ENCODE data around the gene ARHGAP26.

Gene ARHGAP26

GRCh38 chr5:142896325-142897007, 126.3 kb downstream of the ARHGAP26 start:
- Histone ChIP-seq H3K27ac (ENCODE audit: low read depth in 2 of 2, low read length in 2 of 2) (no peak overlapping the region), H3K36me3 (ENCODE audit: control insufficient read depth in 2 of 2, insufficient read depth in 2 of 2, low read length in 2 of 2) (peaks cover 20 to 30% of the 10 kb centered on the region in 2 donors), H3K27me3 (ENCODE audit: control insufficient read depth in 2 of 2, insufficient read depth in 2 of 2, low read length in 2 of 2) (no peaks in the 10 kb centered on the region), H3K9me3 (ENCODE audit: control insufficient read depth in 2 of 2, low read length in 2 of 2) (no peaks in the 10 kb centered on the region), H3K9ac (ENCODE audit: low read depth in 1 of 2, low read length in 2 of 2) (no peak overlapping the region), H3K4me1 (ENCODE audit: control insufficient read depth in 2 of 2, insufficient read depth in 2 of 2, low read length in 2 of 2) (no peaks in the 10 kb centered on the region), H3K4me3 (ENCODE audit: low read length in 2 of 2) (no peak overlapping the region)

- H3K36me3 ChIP-seq (ENCODE audit: control insufficient read depth in 2 of 2, insufficient read depth in 2 of 2, low read length in 2 of 2): peaks cover 26 to 37% of the 10 kb centered on the region in 2 donors
These were observed 127.2 kb downstream of the ARHGAP26 start for GRCh38 chr5:142897328-142897727.

GRCh38 chr5:142900927-142901326, 130.8 kb downstream of the ARHGAP26 start:
- Histone ChIP-seq H3K36me3 (ENCODE audit: control insufficient read depth in 2 of 2, insufficient read depth in 2 of 2, low read length in 2 of 2) (peaks cover 39 to 49% of the 10 kb centered on the region in 2 donors), H3K27me3 (ENCODE audit: control insufficient read depth in 2 of 2, insufficient read depth in 2 of 2, low read length in 2 of 2) (no peaks in the 10 kb centered on the region), H3K9me3 (ENCODE audit: control insufficient read depth in 2 of 2, low read length in 2 of 2) (no peaks in the 10 kb centered on the region), H3K4me1 (ENCODE audit: control insufficient read depth in 2 of 2, insufficient read depth in 2 of 2, low read length in 2 of 2) (no peaks in the 10 kb centered on the region), H3K27ac (ENCODE audit: low read depth in 2 of 2, low read length in 2 of 2) (no peak overlapping the region), H3K9ac (ENCODE audit: low read depth in 1 of 2, low read length in 2 of 2) (no peak overlapping the region), H3K4me3 (ENCODE audit: low read length in 2 of 2) (no peak overlapping the region)

More at GRCh38 chr5:142897328-142897727, 127.2 kb downstream of the ARHGAP26 start:
- Histone ChIP-seq H3K27ac (ENCODE audit: low read depth in 2 of 2, low read length in 2 of 2) (no peak overlapping the region), H3K9me3 (ENCODE audit: control insufficient read depth in 2 of 2, low read length in 2 of 2) (no peaks in the 10 kb centered on the region), H3K27me3 (ENCODE audit: control insufficient read depth in 2 of 2, insufficient read depth in 2 of 2, low read length in 2 of 2) (no peaks in the 10 kb centered on the region), H3K4me3 (ENCODE audit: low read length in 2 of 2) (no peak overlapping the region), H3K9ac (ENCODE audit: low read depth in 1 of 2, low read length in 2 of 2) (no peak overlapping the region), H3K4me1 (ENCODE audit: control insufficient read depth in 2 of 2, insufficient read depth in 2 of 2, low read length in 2 of 2) (no peaks in the 10 kb centered on the region)

GRCh38 chr5:142901476-142902185, 131.5 kb downstream of the ARHGAP26 start:
- no peak overlapping the region for H3K27ac ChIP-seq (ENCODE audit: low read depth in 2 of 2, low read length in 2 of 2)

GRCh38 chr5:142902186-142902965, 132.2 kb downstream of the ARHGAP26 start:
- Histone ChIP-seq H3K36me3 (ENCODE audit: control insufficient read depth in 2 of 2, insufficient read depth in 2 of 2, low read length in 2 of 2) (peaks cover 36 to 53% of the 10 kb centered on the region in 2 donors), H3K9ac (ENCODE audit: low read depth in 1 of 2, low read length in 2 of 2) (no peak overlapping the region), H3K27me3 (ENCODE audit: control insufficient read depth in 2 of 2, insufficient read depth in 2 of 2, low read length in 2 of 2) (no peaks in the 10 kb centered on the region), H3K4me1 (ENCODE audit: control insufficient read depth in 2 of 2, insufficient read depth in 2 of 2, low read length in 2 of 2) (no peaks in the 10 kb centered on the region), H3K27ac (ENCODE audit: low read depth in 2 of 2, low read length in 2 of 2) (no peak overlapping the region), H3K4me3 (ENCODE audit: low read length in 2 of 2) (no peak overlapping the region), H3K9me3 (ENCODE audit: control insufficient read depth in 2 of 2, low read length in 2 of 2) (no peaks in the 10 kb centered on the region)

More at GRCh38 chr5:142901476-142902185, 131.5 kb downstream of the ARHGAP26 start:
- H3K27me3 ChIP-seq (ENCODE audit: control insufficient read depth in 2 of 2, insufficient read depth in 2 of 2, low read length in 2 of 2): no peaks in the 10 kb centered on the region
- no peaks in the 10 kb centered on the region for H3K9me3 ChIP-seq (ENCODE audit: control insufficient read depth in 2 of 2, low read length in 2 of 2)
- H3K4me1 ChIP-seq (ENCODE audit: control insufficient read depth in 2 of 2, insufficient read depth in 2 of 2, low read length in 2 of 2): no peaks in the 10 kb centered on the region
- H3K4me3 ChIP-seq (ENCODE audit: low read length in 2 of 2): no peak overlapping the region
- no peak overlapping the region for H3K9ac ChIP-seq (ENCODE audit: low read depth in 1 of 2, low read length in 2 of 2)
- peaks cover 35 to 52% of the 10 kb centered on the region in 2 donors for H3K36me3 ChIP-seq (ENCODE audit: control insufficient read depth in 2 of 2, insufficient read depth in 2 of 2, low read length in 2 of 2)

GRCh38 chr5:142904416-142904815, 134.2 kb downstream of the ARHGAP26 start:
- no peaks in the 10 kb centered on the region for H3K27me3 ChIP-seq (ENCODE audit: control insufficient read depth in 2 of 2, insufficient read depth in 2 of 2, low read length in 2 of 2)
- no peaks in the 10 kb centered on the region for H3K4me1 ChIP-seq (ENCODE audit: control insufficient read depth in 2 of 2, insufficient read depth in 2 of 2, low read length in 2 of 2)

GRCh38 chr5:142905348-142905747, 135.2 kb downstream of the ARHGAP26 start:
- Histone ChIP-seq H3K4me3 (ENCODE audit: low read length in 2 of 2) (no peak overlapping the region), H3K27me3 (ENCODE audit: control insufficient read depth in 2 of 2, insufficient read depth in 2 of 2, low read length in 2 of 2) (no peaks in the 10 kb centered on the region), H3K9me3 (ENCODE audit: control insufficient read depth in 2 of 2, low read length in 2 of 2) (no peaks in the 10 kb centered on the region), H3K36me3 (ENCODE audit: control insufficient read depth in 2 of 2, insufficient read depth in 2 of 2, low read length in 2 of 2) (peaks cover 45 to 60% of the 10 kb centered on the region in 2 donors), H3K9ac (ENCODE audit: low read depth in 1 of 2, low read length in 2 of 2) (no peak overlapping the region), H3K4me1 (ENCODE audit: control insufficient read depth in 2 of 2, insufficient read depth in 2 of 2, low read length in 2 of 2) (no peaks in the 10 kb centered on the region), H3K27ac (ENCODE audit: low read depth in 2 of 2, low read length in 2 of 2) (no peak overlapping the region)

More at GRCh38 chr5:142904416-142904815, 134.2 kb downstream of the ARHGAP26 start:
- Histone ChIP-seq H3K9me3 (ENCODE audit: control insufficient read depth in 2 of 2, low read length in 2 of 2) (no peaks in the 10 kb centered on the region), H3K4me3 (ENCODE audit: low read length in 2 of 2) (no peak overlapping the region), H3K27ac (ENCODE audit: low read depth in 2 of 2, low read length in 2 of 2) (no peak overlapping the region), H3K36me3 (ENCODE audit: control insufficient read depth in 2 of 2, insufficient read depth in 2 of 2, low read length in 2 of 2) (peaks cover 45 to 55% of the 10 kb centered on the region in 2 donors), H3K9ac (ENCODE audit: low read depth in 1 of 2, low read length in 2 of 2) (no peak overlapping the region)

GRCh38 chr5:142906863-142907671, 136.9 kb downstream of the ARHGAP26 start:
- H3K27ac ChIP-seq (ENCODE audit: low read depth in 2 of 2, low read length in 2 of 2): no peak overlapping the region
- no peaks in the 10 kb centered on the region for H3K9me3 ChIP-seq (ENCODE audit: control insufficient read depth in 2 of 2, low read length in 2 of 2)
- no peak overlapping the region for H3K4me3 ChIP-seq (ENCODE audit: low read length in 2 of 2)
- H3K27me3 ChIP-seq (ENCODE audit: control insufficient read depth in 2 of 2, insufficient read depth in 2 of 2, low read length in 2 of 2): no peaks in the 10 kb centered on the region
- H3K36me3 ChIP-seq (ENCODE audit: control insufficient read depth in 2 of 2, insufficient read depth in 2 of 2, low read length in 2 of 2): peaks cover 47 to 61% of the 10 kb centered on the region in 2 donors
- H3K9ac ChIP-seq (ENCODE audit: low read depth in 1 of 2, low read length in 2 of 2): no peak overlapping the region
- no peaks in the 10 kb centered on the region for H3K4me1 ChIP-seq (ENCODE audit: control insufficient read depth in 2 of 2, insufficient read depth in 2 of 2, low read length in 2 of 2)

- Histone ChIP-seq H3K27ac (ENCODE audit: low read depth in 2 of 2, low read length in 2 of 2) (no peak overlapping the region), H3K9ac (ENCODE audit: low read depth in 1 of 2, low read length in 2 of 2) (no peak overlapping the region), H3K36me3 (ENCODE audit: control insufficient read depth in 2 of 2, insufficient read depth in 2 of 2, low read length in 2 of 2) (peaks cover 44 to 61% of the 10 kb centered on the region in 2 donors), H3K4me3 (ENCODE audit: low read length in 2 of 2) (no peak overlapping the region), H3K9me3 (ENCODE audit: control insufficient read depth in 2 of 2, low read length in 2 of 2) (no peaks in the 10 kb centered on the region), H3K27me3 (ENCODE audit: control insufficient read depth in 2 of 2, insufficient read depth in 2 of 2, low read length in 2 of 2) (no peaks in the 10 kb centered on the region), H3K4me1 (ENCODE audit: control insufficient read depth in 2 of 2, insufficient read depth in 2 of 2, low read length in 2 of 2) (no peaks in the 10 kb centered on the region)
These were observed 138.5 kb downstream of the ARHGAP26 start for GRCh38 chr5:142908659-142909058.

All from mucosa of rectum (tissue), 2 donors.